SIG-M5 (cell line): ENCODE results near the gene CDC73.
"Not testable (repeated sequence)": the region's sequence is repeated elsewhere in the genome, so short reads cannot be mapped to it uniquely, and the experiment has no call there.

Source experiments
- DNase-seq: peaks from one replicate; lab custom pipeline; 2025; lab: John Stamatoyannopoulos, UW

CDC73 gene

GRCh38 chr1:193288548-193289080 lies 166.8 kb downstream of the CDC73 start:
- DNase-seq: not testable (repeated sequence)

DNA sequence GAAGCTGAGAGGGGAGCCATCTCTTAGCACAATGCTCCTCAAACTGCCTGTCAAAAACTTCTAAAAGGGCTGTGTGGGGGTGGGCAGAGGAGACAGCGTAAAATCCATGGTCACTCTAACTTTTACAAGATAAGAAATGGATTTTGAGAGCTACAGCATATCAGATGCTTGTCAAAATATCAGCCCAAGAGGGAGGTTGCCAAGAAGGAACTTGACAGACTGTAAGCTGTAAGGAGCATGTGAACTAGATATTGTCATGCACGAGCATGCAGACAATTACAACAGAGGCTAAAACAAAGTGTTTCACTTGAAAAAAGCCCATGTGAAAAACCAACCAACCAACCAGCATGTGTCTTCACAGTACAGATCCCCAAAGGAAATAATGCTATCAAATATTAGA lies 171.9 kb downstream of the CDC73 start:
- no peak for DNase-seq

DNA sequence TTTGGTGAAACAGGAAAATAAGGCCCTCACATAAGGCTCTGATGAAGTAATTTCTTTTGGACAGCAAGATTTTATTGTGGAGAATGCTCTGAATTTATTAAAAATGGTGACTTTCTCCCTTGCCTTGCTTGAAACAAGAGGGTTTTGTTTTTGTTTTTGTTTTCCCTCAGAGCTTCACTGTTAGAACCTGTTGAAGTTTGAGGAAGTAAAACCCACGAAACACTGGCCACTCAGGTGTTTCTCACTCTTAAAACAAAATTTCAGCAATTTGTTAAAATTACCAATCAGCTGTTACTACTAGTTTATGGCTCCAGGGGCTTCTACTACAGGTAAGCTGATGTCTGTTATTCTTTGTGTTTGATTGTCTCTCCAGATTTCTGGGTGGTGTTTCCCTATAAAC lies 177.2 kb downstream of the CDC73 start:
- no peak for DNase-seq

DNA sequence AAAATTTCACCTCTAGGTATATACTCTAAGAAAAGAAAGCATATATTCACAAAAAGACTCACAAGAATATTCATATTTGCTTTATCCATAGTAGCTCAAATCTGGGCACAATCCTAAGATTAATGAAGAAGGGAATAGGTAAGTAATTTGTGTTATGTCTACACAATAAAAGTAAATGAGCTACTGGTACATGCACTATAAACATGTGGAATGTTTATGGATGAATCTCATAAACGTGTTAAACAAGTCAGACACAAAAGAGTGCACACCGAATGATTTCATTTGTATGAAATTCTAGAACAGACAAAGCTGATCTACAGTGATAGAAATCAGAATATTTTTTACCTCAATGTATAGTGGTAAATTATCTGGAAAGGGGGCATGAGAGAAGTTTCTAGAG lies 179.9 kb downstream of the CDC73 start:
- no peak for DNase-seq

GRCh38 chr1:193303849-193304248 lies 182.0 kb downstream of the CDC73 start:
- DNase-seq: no peak
